HepG2 (cell line): ENCODE data around the gene ZC3H18. TPM values are rescaled to one million over a fixed set of nuclear protein-coding genes. Genes with fewer than 3 reads are reported as not detected.
A peak's percentile ranks its signal among the peaks of the same experiment; 100 is the strongest.

Experiments
- EED ChIP-seq: sonication (generic); formaldehyde crosslinking; IDR thresholded peaks from 2 replicates; pipeline ENCODE4 v1.5.0; 2020; ENCODE audit warnings: mild to moderate bottlenecking, missing genetic modification reagents
- FOSL2 ChIP-seq: sonication (generic); formaldehyde crosslinking; IDR thresholded peaks from 2 replicates; pipeline ENCODE4 v1.4.0; 2020; ENCODE audit warnings: missing genetic modification reagents
- HMG20B ChIP-seq: conservative IDR thresholded peaks from 2 replicates; pipeline ENCODE4 v1.6.1; 2016; ENCODE audit warnings: missing genetic modification reagents, missing compliant biosample characterization
- HNF1A ChIP-seq, 2 experiments: sonication (generic) in 1 of 2; formaldehyde crosslinking in 1 of 2; IDR thresholded peaks; 2 replicates each; pipeline versions ENCODE4 v1.4.0 to v1.6.1; 2016 to 2020; ENCODE audit warnings: borderline replicate concordance in 1 of 2, low read depth in 1 of 2, mild to moderate bottlenecking in 1 of 2, missing genetic modification reagents in 1 of 2
- KDM2A ChIP-seq: sonication (generic); formaldehyde crosslinking; IDR thresholded peaks from 2 replicates; pipeline ENCODE4 v1.4.0; 2020; ENCODE audit warnings: low read depth, missing genetic modification reagents, borderline replicate concordance
- MED1 ChIP-seq: sonication (generic); formaldehyde crosslinking; IDR thresholded peaks from 2 replicates; pipeline ENCODE4 v1.4.0; 2020; ENCODE audit warnings: missing genetic modification reagents
- PBX2 ChIP-seq: IDR thresholded peaks from 2 replicates; pipeline ENCODE4 v1.6.1; 2016; ENCODE audit warnings: control low read depth
- PLRG1 ChIP-seq: fragments of 450-650 bp; conservative IDR thresholded peaks from 2 replicates; pipeline ENCODE4 v1.6.1; 2016
- RFXANK ChIP-seq: IDR thresholded peaks from 2 replicates; pipeline ENCODE4 v1.6.1; 2016
- SPEN ChIP-seq: sonication (generic); formaldehyde crosslinking; IDR thresholded peaks from 2 replicates; pipeline ENCODE4 v1.5.1; 2020; ENCODE audit warnings: low read depth, mild to moderate bottlenecking, missing genetic modification reagents
- U2AF1 ChIP-seq: fragments of 200-400 bp; formaldehyde crosslinking; optimal IDR thresholded peaks from 2 replicates; pipeline ENCODE3; 2017; ENCODE audit warnings: mild to moderate bottlenecking, low read depth, low read length
- ZNF660 ChIP-seq: sonication (generic); formaldehyde crosslinking; IDR thresholded peaks from 2 replicates; pipeline ENCODE4 v1.5.1; 2020; ENCODE audit warnings: mild to moderate bottlenecking, low read depth, missing genetic modification reagents, borderline replicate concordance
- ZNF687 ChIP-seq: sonication (generic); formaldehyde crosslinking; IDR thresholded peaks from 2 replicates; pipeline ENCODE4 v1.5.1; 2020; ENCODE audit warnings: mild to moderate bottlenecking, missing genetic modification reagents, moderate library complexity
- ZNF703 ChIP-seq: sonication (generic); formaldehyde crosslinking; IDR thresholded peaks from 2 replicates; pipeline ENCODE4 v1.5.1; 2020; ENCODE audit warnings: missing genetic modification reagents, mild to moderate bottlenecking, moderate library complexity, borderline replicate concordance
- polyA plus RNA-seq, 8 experiments: library from polyadenylated mRNA; depleted of rRNA in 3 of 8; stranded (reverse) in 7 of 8; unstranded in 1 of 8; fragments of >200 nt; fragmentation: Illumina TruSeq in 4 of 8; extraction: Trizol in 4 of 8; gene quantifications; 2 replicates each; pipeline versions ENCODE4 v1.2.1 to v1.2.3, GENCODE V29; 2011 to 2016; ENCODE audit warnings: low read depth in 4 of 8, missing spikeins in 1 of 8, mixed read lengths in 1 of 8; ENCODE audit not compliant: insufficient read depth in 1 of 8
- total RNA-seq, 5 experiments: library from RNA; depleted of rRNA; stranded (reverse); fragments of >200 nt; fragmentation: Illumina TruSeq; extraction: Trizol; gene quantifications; 2 replicates each; pipeline ENCODE4 v1.2.3, GENCODE V29; 2016; ENCODE audit warnings: low read depth in 1 of 5
- TF ChIP-seq, protein P1 (sequence below): sonication (generic); formaldehyde crosslinking; IDR thresholded peaks from 2 replicates; pipeline ENCODE4 v1.5.0; 2020; ENCODE audit warnings: mild to moderate bottlenecking, low read depth, missing genetic modification reagents, borderline replicate concordance
- TF ChIP-seq, protein P2 (sequence below): sonication (generic); formaldehyde crosslinking; IDR thresholded peaks from 2 replicates; pipeline ENCODE4 v1.5.0; 2020; ENCODE audit warnings: mild to moderate bottlenecking, missing genetic modification reagents

ZC3H18 gene
- total and polyA plus RNA-seq, 2 of the 13 experiments (the other 11 are each of a cell fraction or from before 2014, with no cell fraction given): 11.2 to 27.4 TPM

- TF ChIP-seq, protein P1, sequence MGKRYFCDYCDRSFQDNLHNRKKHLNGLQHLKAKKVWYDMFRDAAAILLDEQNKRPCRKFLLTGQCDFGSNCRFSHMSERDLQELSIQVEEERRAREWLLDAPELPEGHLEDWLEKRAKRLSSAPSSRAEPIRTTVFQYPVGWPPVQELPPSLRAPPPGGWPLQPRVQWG (CRISPR knock-in tag): no peak
- TF ChIP-seq SPEN (CRISPR knock-in tag): 0 out of 2 replicates have a peak, but pooled peaks have one; percentile 25
- TF ChIP-seq U2AF1: no peak
- no peak for TF ChIP-seq ZNF660 (CRISPR knock-in tag)
- no peak for TF ChIP-seq PBX2 (CRISPR knock-in tag)
- TF ChIP-seq, protein P2, sequence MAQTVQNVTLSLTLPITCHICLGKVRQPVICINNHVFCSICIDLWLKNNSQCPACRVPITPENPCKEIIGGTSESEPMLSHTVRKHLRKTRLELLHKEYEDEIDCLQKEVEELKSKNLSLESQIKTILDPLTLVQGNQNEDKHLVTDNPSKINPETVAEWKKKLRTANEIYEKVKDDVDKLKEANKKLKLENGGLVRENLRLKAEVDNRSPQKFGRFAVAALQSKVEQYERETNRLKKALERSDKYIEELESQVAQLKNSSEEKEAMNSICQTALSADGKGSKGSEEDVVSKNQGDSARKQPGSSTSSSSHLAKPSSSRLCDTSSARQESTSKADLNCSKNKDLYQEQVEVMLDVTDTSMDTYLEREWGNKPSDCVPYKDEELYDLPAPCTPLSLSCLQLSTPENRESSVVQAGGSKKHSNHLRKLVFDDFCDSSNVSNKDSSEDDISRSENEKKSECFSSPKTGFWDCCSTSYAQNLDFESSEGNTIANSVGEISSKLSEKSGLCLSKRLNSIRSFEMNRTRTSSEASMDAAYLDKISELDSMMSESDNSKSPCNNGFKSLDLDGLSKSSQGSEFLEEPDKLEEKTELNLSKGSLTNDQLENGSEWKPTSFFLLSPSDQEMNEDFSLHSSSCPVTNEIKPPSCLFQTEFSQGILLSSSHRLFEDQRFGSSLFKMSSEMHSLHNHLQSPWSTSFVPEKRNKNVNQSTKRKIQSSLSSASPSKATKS (CRISPR knock-in tag): no peak
- TF ChIP-seq ZNF703 (CRISPR knock-in tag): no peak
- no peak for TF ChIP-seq EED (CRISPR knock-in tag)
- TF ChIP-seq HNF1A (IDR thresholded peaks at IDR 0.05; ENCODE audit: low read depth): no peak
- TF ChIP-seq HNF1A (CRISPR knock-in tag; IDR thresholded peaks at IDR 0.05; ENCODE audit: borderline replicate concordance): no peak
- TF ChIP-seq FOSL2 (CRISPR knock-in tag): peak; percentile 25; the same call in 1 of the 2 replicates
- no peak for TF ChIP-seq PLRG1
- no peak for TF ChIP-seq RFXANK (CRISPR knock-in tag)
- peak; percentile 69 for TF ChIP-seq MED1
- TF ChIP-seq KDM2A (CRISPR knock-in tag): peak; percentile 89; the same call in 1 of the 2 replicates
- TF ChIP-seq ZNF687 (CRISPR knock-in tag): peak; percentile 88
- TF ChIP-seq HMG20B (CRISPR knock-in tag): no peak
Observed at GRCh38 chr16:88527186-88527936, 42.8 kb upstream of the ZC3H18 start (continued).
